Natural killer cell (primary cell): ENCODE measurements around the gene CLPTM1L. TPM values are rescaled to one million over a fixed set of nuclear protein-coding genes. Genes with fewer than 3 reads are reported as not detected.
"Not testable (repeated sequence)": the region's sequence is repeated elsewhere in the genome, so short reads cannot be mapped to it uniquely, and the experiment has no call there.

Source experiments
- ATAC-seq, 3 donors: fragments of 150-1000 bp in 2 of 3; fragments of 200-7000 bp in 1 of 3; cut with Tn5 transposase; 1 replicate in 1 of 3; 2 replicates in 2 of 3; pipeline ENCODE4 v1.10.0; 2021; ENCODE audit warnings: mild to moderate bottlenecking in 2 of 3, moderate library complexity in 2 of 3
- DNase-seq, 2 donors: peaks; one replicate each; pipeline versions ENCODE4 v3.0.0 to v3.0.0-alpha.2; 2013 to 2021; ENCODE audit warnings: mixed read lengths in 1 of 2
- H3K27ac ChIP-seq: one replicate; pipeline ENCODE4 v1.5.1; 2013; ENCODE audit warnings: mild to moderate bottlenecking, low read length
- H3K27me3 ChIP-seq: one replicate; pipeline ENCODE4 v1.6.1; 2013; ENCODE audit warnings: low read length; ENCODE audit not compliant: control insufficient read depth, insufficient read depth
- H3K36me3 ChIP-seq: one replicate; pipeline ENCODE4 v1.6.1; 2013; ENCODE audit warnings: low read length; ENCODE audit not compliant: control insufficient read depth, insufficient read depth
- H3K4me1 ChIP-seq: one replicate; pipeline ENCODE4 v1.6.1; 2013; ENCODE audit warnings: low read length; ENCODE audit not compliant: control insufficient read depth, insufficient read depth
- H3K4me3 ChIP-seq: one replicate; pipeline ENCODE4 v1.5.1; 2013; ENCODE audit warnings: low read length
- H3K9me3 ChIP-seq: one replicate; pipeline ENCODE4 v1.6.1; 2013; ENCODE audit warnings: low read length; ENCODE audit not compliant: control insufficient read depth, insufficient read depth
- H3K27ac Mint-ChIP-seq, 2 donors: one replicate each; pipeline ENCODE4 v1.8.0; 2022; ENCODE audit warnings: mild to moderate bottlenecking in 2 of 2, mixed read lengths in 2 of 2, moderate library complexity in 1 of 2
- H3K27me3 Mint-ChIP-seq, 2 donors: one replicate each; pipeline ENCODE4 v1.8.0; 2022; ENCODE audit warnings: low read depth in 2 of 2, mixed read lengths in 2 of 2
- H3K36me3 Mint-ChIP-seq: one replicate; pipeline ENCODE4 v1.8.0; 2022; ENCODE audit warnings: mixed read lengths
- H3K4me1 Mint-ChIP-seq, 2 donors: one replicate each; pipeline ENCODE4 v1.8.0; 2022; ENCODE audit warnings: mixed read lengths in 2 of 2
- H3K4me3 Mint-ChIP-seq: one replicate; pipeline ENCODE4 v1.8.0; 2022; ENCODE audit warnings: mild to moderate bottlenecking, moderate library complexity, mixed read lengths
- H3K9me3 Mint-ChIP-seq, 2 donors: one replicate each; pipeline ENCODE4 v1.8.0; 2022; ENCODE audit warnings: mixed read lengths in 2 of 2
- WGBS: methylation state at CpG from one replicate; pipeline ENCODE4 v1.1.7; 2013; ENCODE audit warnings: missing lambda C conversion rate; ENCODE audit not compliant: insufficient coverage; 5-methylcytosine and 5-hydroxymethylcytosine counted together
- intact Hi-C: fragments of 100-400 bp; cut with micrococcal nuclease; formaldehyde crosslinking; loops from one replicate; pipeline ENCODE4 v1.14.2; 2022
- total RNA-seq, 4 donors: library from RNA; stranded (reverse); fragments of 120-200 nt in 1 of 4; gene quantifications; one replicate each; pipeline versions ENCODE4 v1.2.3 to v1.2.4, GENCODE V29; 2013 to 2022
- TF ChIP-seq, protein P1 (sequence below): fragments of 200-600 bp; IDR thresholded peaks from one replicate; pipeline ENCODE4 v1.8.0; 2022; ENCODE audit warnings: antibody characterized with exemption

Gene CLPTM1L
- total RNA-seq, 3 donors from 2014 or later (not counting 1 experiment from before 2014, with no cell fraction given), result 67.1 to 105 (median 97.5) TPM

DNA sequence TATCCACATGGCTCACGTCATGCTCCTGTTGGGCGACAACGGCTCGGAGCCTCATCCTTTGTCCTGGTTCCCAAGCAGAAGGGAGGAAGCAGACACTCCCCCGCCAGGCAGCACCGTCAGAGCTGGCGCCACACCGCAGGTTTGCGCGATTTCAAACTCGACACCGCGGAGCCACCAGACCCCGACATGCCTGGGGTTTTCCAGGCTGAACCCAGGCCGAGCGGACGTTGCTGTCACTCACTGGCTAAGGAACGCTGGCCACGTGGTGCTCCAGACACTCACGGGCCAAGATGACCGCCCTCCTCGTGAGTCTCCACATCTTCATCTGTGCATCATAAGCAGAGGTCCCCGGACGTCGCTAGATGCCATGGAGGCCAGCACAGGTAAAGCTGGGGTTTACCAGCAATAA, 59.0 kb downstream of the CLPTM1L start:
- no peak for ATAC-seq
- WGBS, result 96% methylated on average over 25 of the region's 25 CpGs
- Mint-ChIP-seq H3K36me3 (no peaks in the 10 kb centered on the region), H3K4me1 (no peaks in the 10 kb centered on the region), H3K27ac (no peak overlapping the region), H3K4me3 (no peak overlapping the region), H3K9me3 (peaks cover 2 to 3% of the 10 kb centered on the region in 2 donors), H3K27me3 (peaks cover 11 to 16% of the 10 kb centered on the region in 2 donors)
- H3K4me1 ChIP-seq, result no peaks in the 10 kb centered on the region
- intact Hi-C loops, result no loop called here
- H3K9me3 ChIP-seq, result no peaks in the 10 kb centered on the region
- TF ChIP-seq, protein P1, sequence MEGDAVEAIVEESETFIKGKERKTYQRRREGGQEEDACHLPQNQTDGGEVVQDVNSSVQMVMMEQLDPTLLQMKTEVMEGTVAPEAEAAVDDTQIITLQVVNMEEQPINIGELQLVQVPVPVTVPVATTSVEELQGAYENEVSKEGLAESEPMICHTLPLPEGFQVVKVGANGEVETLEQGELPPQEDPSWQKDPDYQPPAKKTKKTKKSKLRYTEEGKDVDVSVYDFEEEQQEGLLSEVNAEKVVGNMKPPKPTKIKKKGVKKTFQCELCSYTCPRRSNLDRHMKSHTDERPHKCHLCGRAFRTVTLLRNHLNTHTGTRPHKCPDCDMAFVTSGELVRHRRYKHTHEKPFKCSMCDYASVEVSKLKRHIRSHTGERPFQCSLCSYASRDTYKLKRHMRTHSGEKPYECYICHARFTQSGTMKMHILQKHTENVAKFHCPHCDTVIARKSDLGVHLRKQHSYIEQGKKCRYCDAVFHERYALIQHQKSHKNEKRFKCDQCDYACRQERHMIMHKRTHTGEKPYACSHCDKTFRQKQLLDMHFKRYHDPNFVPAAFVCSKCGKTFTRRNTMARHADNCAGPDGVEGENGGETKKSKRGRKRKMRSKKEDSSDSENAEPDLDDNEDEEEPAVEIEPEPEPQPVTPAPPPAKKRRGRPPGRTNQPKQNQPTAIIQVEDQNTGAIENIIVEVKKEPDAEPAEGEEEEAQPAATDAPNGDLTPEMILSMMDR, result no peak
- H3K4me3 ChIP-seq, result no peak overlapping the region
- no peaks in the 10 kb centered on the region for H3K27me3 ChIP-seq
- no peaks in the 10 kb centered on the region for H3K36me3 ChIP-seq
- DNase-seq, result peak in 1 of 2 donors; percentile 5
- H3K27ac ChIP-seq, result no peak overlapping the region

- intact Hi-C loops, result no loop called here
- peaks cover 11 to 16% of the 10 kb centered on the region in 2 donors for H3K27me3 Mint-ChIP-seq
These were observed 59.8 kb downstream of the CLPTM1L start for GRCh38 chr5:1285141-1285540.

DNA sequence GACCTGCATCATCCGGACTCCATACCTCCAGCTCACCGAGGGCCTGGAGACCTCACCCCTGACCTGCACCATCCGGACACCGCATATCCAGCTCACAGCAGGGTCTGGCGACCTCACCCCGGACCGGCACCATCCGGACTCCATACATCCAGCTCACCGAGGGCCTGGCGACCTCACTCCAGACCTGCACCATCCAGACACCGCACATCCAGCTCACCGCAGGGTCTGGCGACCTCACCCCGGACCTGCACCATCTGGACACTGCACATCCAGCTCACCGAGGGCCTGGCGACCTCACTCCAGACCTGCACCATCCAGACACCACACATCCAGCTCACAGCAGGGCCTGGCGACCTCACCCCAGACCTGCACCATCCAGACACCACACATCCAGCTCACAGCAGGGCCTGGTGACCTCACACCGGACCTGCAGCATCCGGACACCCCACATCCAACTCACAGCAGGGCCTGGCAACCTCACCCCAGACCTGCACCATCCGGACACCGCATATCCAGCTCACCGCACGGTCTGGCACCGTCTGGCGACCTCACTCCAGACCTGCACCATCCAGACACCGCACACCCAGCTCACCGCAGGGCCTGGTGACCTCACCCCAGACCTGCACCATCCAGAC, 60.4 kb downstream of the CLPTM1L start:
- 87% methylated on average over 27 of the region's 27 CpGs for WGBS
- H3K27me3 ChIP-seq, H3K36me3 ChIP-seq, DNase-seq, H3K4me3 ChIP-seq, intact Hi-C loops, H3K36me3 Mint-ChIP-seq, H3K4me1 Mint-ChIP-seq, H3K27ac Mint-ChIP-seq, H3K4me1 ChIP-seq, ATAC-seq, H3K9me3 Mint-ChIP-seq, H3K27ac ChIP-seq, H3K4me3 Mint-ChIP-seq, H3K9me3 ChIP-seq: not testable (repeated sequence)
- peaks cover 11 to 16% of the 10 kb centered on the region in 2 donors for H3K27me3 Mint-ChIP-seq

More at GRCh38 chr5:1285141-1285540, 59.8 kb downstream of the CLPTM1L start:
- Mint-ChIP-seq H3K27ac (no peak overlapping the region), H3K4me3 (no peak overlapping the region), H3K4me1 (no peaks in the 10 kb centered on the region), H3K36me3 (no peaks in the 10 kb centered on the region), H3K9me3 (peaks cover 2 to 3% of the 10 kb centered on the region in 2 donors)
- TF ChIP-seq, protein P1, result no peak
- DNase-seq (no peak), ATAC-seq (no peak)
- Histone ChIP-seq H3K27me3 (no peaks in the 10 kb centered on the region), H3K36me3 (no peaks in the 10 kb centered on the region), H3K27ac (no peak overlapping the region), H3K9me3 (no peaks in the 10 kb centered on the region), H3K4me1 (no peaks in the 10 kb centered on the region), H3K4me3 (no peak overlapping the region)
- WGBS, result 97% methylated on average over 10 of the region's 12 CpGs

GRCh38 chr5:1283729-1284041, 61.2 kb downstream of the CLPTM1L start:
- WGBS, result 89% methylated on average over 16 of the region's 16 CpGs
- H3K4me1 ChIP-seq, DNase-seq, H3K36me3 Mint-ChIP-seq, ATAC-seq, H3K9me3 Mint-ChIP-seq, intact Hi-C loops, H3K27ac Mint-ChIP-seq, H3K9me3 ChIP-seq, H3K4me1 Mint-ChIP-seq, H3K4me3 Mint-ChIP-seq, H3K36me3 ChIP-seq, H3K4me3 ChIP-seq, H3K27ac ChIP-seq, H3K27me3 ChIP-seq: not testable (repeated sequence)
- peaks cover 9 to 15% of the 10 kb centered on the region in 2 donors for H3K27me3 Mint-ChIP-seq

- not testable (repeated sequence) for H3K27me3 Mint-ChIP-seq
- 90% methylated on average over 40 of the region's 40 CpGs for WGBS
These were observed 61.7 kb downstream of the CLPTM1L start for GRCh38 chr5:1282993-1283728.

More at GRCh38 chr5:1282993-1283728, 61.7 kb downstream of the CLPTM1L start:
- H3K4me1 ChIP-seq, H3K27ac ChIP-seq, H3K4me3 Mint-ChIP-seq, H3K36me3 Mint-ChIP-seq, H3K27ac Mint-ChIP-seq, ATAC-seq, H3K4me3 ChIP-seq, H3K36me3 ChIP-seq, intact Hi-C loops, H3K9me3 ChIP-seq, H3K27me3 ChIP-seq, H3K4me1 Mint-ChIP-seq, H3K9me3 Mint-ChIP-seq: not testable (repeated sequence)
- peak in 1 of 2 donors; percentile 7 for DNase-seq
